GM19239 (cell line): ENCODE results near the gene BCL2L14.
"Not testable (repeated sequence)": the region's sequence is repeated elsewhere in the genome, so short reads cannot be mapped to it uniquely, and the experiment has no call there.

Source experiments
- DNase-seq: peaks from one replicate; pipeline ENCODE4 v3.0.0; 2011; ENCODE audit warnings: low spot score; ENCODE audit not compliant: insufficient read length
- FAIRE-seq: peaks from 2 replicates; lab custom pipeline; 2011; peaks lifted over from hg19 to GRCh38; lab: Jason Lieb, UNC

BCL2L14 gene

DNA sequence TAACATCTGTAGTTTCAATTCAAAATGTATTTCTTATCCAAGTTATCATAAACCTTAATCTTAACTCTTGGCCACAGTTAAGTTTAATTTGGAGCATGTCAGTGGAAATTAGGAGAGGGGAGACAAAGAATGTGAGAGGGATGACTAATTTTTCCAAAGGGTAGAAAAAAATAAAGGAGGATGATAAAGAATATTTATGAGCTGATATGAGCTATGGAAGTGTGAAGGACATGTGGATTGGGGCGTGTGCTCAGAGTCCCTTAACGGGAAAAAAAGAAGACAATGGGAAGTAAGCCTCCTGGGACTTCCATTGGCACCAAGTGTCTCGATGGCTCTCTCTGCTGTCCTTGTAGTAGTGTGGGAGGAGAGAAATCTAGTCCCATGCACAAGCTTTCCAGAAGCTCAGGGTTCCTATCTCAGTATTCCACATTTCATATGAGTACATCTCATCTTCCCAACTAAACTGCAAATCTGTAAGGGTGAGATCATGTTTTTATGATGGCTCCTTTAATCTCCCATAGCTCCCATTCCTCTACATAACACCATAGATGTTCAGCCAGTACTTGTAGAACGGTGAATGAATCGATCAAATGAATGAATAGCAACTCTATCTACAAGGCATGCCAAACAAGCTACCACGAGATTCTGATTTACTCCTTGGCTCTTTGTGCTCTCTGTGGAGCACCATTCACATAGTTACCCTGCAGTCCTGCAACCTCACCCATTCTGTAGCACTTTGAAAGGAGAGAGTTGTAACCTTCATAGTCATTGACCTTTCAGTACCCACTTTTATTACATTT, 27.4 kb downstream of the BCL2L14 start:
- FAIRE-seq (no peak), DNase-seq (no peak)

GRCh38 chr12:12098691-12099015, 27.9 kb downstream of the BCL2L14 start:
- FAIRE-seq (no peak), DNase-seq (no peak)

DNA sequence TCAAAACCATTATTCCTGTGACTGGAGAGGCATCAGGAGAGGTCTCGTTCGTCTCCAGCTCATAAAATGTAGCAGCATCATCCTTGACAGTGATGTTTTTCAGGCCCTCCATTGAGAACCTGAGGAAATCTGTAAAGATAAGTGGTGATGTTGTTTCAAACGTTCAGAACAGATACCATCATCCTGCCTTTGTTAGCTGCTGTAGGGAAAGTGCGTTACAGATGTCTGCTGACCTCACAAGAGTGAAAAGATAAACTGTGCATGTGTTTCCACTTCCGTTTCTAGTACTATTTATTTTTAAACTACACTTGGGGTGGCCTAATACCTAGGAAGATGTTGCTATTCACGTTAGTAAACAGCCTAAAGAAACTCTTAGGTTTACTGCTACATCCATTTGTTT, 28.4 kb downstream of the BCL2L14 start:
- DNase-seq (no peak), FAIRE-seq (no peak)

DNA sequence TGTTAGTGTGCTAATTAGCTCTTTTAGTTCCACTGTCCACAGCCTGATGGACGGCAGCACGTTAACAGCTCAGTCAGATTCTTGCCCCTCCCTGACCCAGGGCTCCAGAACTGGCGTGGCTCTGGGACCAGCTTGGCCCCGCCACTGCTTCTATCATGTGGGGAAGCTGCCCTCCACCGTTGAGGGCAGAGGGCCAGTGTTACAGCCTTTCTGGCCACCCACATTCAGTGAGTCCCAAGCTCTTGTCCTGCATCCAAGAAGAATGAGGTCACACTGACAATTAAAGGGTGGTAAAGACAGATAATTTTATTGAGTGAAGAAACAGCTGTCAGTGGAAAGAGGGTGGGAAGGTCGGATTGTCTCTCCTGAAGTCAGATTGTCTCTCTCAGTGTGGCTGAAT, 36.9 kb downstream of the BCL2L14 start:
- FAIRE-seq (no peak), DNase-seq (no peak)

GRCh38 chr12:12108441-12109058, 37.8 kb downstream of the BCL2L14 start:
- no peak for FAIRE-seq

GRCh38 chr12:12110923-12111555, 40.3 kb downstream of the BCL2L14 start:
- not testable (repeated sequence) for DNase-seq, FAIRE-seq

More at GRCh38 chr12:12108441-12109058, 37.8 kb downstream of the BCL2L14 start:
- DNase-seq: no peak

- no peak for FAIRE-seq
- no peak for DNase-seq
Measured at GRCh38 chr12:12115514-12115913, 44.8 kb downstream of the BCL2L14 start.

GRCh38 chr12:12116677-12117076, 45.9 kb downstream of the BCL2L14 start:
- DNase-seq (no peak), FAIRE-seq (no peak)

DNA sequence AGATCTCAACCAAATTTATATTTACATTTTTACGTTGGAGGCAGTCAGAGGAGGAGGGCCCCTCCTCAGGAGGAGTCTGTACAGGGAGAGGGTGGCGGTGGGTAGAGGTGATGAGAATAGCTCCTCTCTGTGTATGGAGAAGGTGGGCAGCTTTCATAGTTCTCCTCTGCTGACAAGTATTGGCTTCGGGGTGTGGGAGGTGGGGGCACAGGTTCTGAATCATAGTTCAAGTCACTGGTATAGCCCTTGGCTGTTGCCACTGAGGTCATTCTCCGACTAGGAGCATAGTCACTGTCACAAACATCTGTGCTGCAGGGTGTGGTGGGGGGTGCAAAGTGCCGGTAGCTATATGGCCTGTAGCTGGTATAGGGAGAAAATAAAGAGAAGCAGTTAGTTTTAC, 50.3 kb downstream of the BCL2L14 start:
- FAIRE-seq: no peak
- no peak for DNase-seq

GRCh38 chr12:12123036-12123604, 52.4 kb downstream of the BCL2L14 start:
- FAIRE-seq: no peak
- DNase-seq: no peak

DNA sequence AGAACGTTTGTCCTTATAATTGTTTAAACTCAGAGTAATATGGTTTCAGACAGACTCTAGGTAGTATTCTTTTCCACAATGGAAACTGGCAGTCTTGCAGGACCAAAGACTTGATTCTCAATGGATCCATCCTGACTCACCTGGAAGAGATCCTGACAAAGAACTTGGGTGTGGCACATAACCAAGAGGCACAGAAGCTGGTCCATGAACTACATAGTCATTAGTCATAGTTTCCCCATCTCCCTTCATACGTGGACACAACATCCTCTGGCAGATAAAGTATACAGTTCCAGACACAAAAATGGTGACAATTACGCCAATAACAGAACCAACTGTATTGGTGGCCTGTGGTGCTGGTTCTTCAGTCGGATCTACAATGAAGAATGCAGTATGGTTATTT, 55.8 kb downstream of the BCL2L14 start:
- FAIRE-seq (no peak), DNase-seq (no peak)

DNA sequence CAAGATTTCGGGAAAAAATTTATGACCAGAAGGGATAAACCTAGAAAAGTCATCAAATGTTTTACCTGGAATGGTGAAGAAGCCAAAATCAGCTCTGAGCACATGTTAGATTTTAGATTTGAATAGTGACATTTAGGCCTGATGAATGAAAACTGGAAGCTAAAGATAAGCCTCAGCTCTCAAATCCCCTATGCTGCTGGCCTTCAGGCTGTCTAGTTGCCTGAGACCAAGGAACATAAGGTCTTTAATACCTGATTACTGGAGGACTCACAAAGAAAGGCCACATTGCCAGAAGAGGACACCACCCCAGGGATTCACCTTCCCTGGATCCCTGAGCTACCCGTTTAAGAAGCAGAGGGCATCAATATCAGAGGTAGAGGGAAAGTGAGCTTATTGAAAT, 56.6 kb downstream of the BCL2L14 start:
- FAIRE-seq: no peak

GRCh38 chr12:12128670-12129069, 57.9 kb downstream of the BCL2L14 start:
- DNase-seq (no peak), FAIRE-seq (no peak)

More for the DNA sequence above, 56.6 kb downstream of the BCL2L14 start:
- DNase-seq: no peak

DNA sequence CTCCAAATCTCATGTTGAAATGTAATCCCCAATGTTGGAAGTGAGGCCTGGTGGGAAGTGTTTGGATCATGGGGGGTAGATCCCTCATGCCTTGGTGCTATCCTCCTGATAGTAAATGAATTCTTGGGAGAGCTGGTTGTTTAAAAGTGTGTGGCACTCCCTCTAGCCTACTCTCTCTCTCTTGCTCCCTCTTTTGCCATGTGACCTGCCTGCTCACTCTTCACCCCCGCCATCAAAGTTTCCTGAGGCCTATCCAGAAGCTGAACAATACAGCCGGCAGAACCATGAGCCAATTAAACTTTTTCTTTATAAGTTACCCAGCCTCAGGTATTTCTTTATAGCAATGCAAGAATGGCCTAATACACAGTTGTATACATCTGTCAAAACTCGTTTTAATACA, 62.5 kb downstream of the BCL2L14 start:
- DNase-seq: no peak

GRCh38 chr12:12133785-12134184, 63.0 kb downstream of the BCL2L14 start:
- FAIRE-seq (no peak), DNase-seq (no peak)

More for the DNA sequence above, 62.5 kb downstream of the BCL2L14 start:
- no peak for FAIRE-seq

- DNase-seq (no peak), FAIRE-seq (no peak)
Measured at GRCh38 chr12:12138203-12139154, 67.7 kb downstream of the BCL2L14 start.

- no peak for DNase-seq
- FAIRE-seq: no peak
Measured at GRCh38 chr12:12141000-12141399, 70.3 kb downstream of the BCL2L14 start.

DNA sequence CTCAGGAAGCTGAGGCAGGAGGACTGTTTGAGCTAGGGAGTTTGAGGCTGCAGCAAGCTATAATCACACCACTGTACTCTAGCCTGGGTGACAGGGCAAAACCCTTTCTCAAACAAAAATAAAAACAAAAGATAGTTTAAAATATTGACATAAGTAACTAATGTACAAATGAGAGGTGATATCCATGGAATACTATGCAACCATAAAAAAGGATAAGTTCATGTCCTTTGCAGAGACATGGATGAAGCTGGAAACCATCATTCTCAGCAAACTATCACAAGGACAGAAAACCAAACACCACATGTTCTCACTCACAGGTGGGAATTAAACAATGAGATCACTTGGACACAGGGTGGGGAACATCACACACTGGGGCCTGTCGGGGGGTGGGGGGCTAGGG, 73.8 kb downstream of the BCL2L14 start:
- not testable (repeated sequence) for FAIRE-seq, DNase-seq

GRCh38 chr12:12147111-12147510, 76.4 kb downstream of the BCL2L14 start:
- FAIRE-seq: no peak
- DNase-seq: no peak
